ENCODE data around the gene ZNF653. TPM values are rescaled to one million over a fixed set of nuclear protein-coding genes. Genes with fewer than 3 reads are reported as not detected.
"Not testable (repeated sequence)": the region's sequence is repeated elsewhere in the genome, so short reads cannot be mapped to it uniquely, and the experiment has no call there.

Gene ZNF653
- total RNA-seq, 1 experiment from 2014 or later: 6.0 TPM

GRCh38 chr19:11456659-11457058 is 49.0 kb downstream of the ZNF653 start:
- DNase-seq (ENCODE audit: low read depth): no peak

- not testable (repeated sequence) for DNase-seq (ENCODE audit: low read depth)
These were observed 50.4 kb downstream of the ZNF653 start for GRCh38 chr19:11455233-11455554.

GRCh38 chr19:11453468-11454341 is 51.9 kb downstream of the ZNF653 start:
- DNase-seq (ENCODE audit: low read depth): no peak

- no peak for DNase-seq (ENCODE audit: low read depth)
These were observed 52.9 kb downstream of the ZNF653 start for GRCh38 chr19:11452620-11453310.

- DNase-seq (ENCODE audit: low read depth): no peak
These were observed 53.6 kb downstream of the ZNF653 start for GRCh38 chr19:11451871-11452619.

GRCh38 chr19:11451327-11451870 is 54.2 kb downstream of the ZNF653 start:
- no peak for DNase-seq (ENCODE audit: low read depth)

- no peak for DNase-seq (ENCODE audit: low read depth)
These were observed 54.9 kb downstream of the ZNF653 start for GRCh38 chr19:11450570-11451326.

GRCh38 chr19:11448923-11449554 is 56.6 kb downstream of the ZNF653 start:
- DNase-seq (ENCODE audit: low read depth): no peak

DNA sequence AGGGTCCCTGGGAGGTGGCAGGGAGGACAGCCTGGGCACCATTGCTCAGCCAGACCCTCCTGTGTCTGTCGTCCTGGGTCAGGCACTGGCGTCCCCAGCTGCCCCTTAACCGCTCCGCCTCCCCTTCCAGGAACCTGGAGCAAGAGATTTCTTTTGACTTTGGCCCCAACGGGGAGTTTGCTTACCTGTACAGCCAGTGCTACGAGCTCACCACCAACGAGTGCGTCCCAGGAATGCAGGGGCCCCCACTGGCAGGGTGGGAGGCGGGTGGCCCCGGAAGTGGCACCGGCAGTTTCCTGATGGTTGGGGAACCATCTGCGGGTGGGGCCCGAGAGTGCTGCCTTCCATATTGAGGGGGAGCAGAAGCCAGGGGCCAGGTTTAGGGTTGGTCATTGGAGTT is 57.2 kb downstream of the ZNF653 start:
- no peak for DNase-seq (ENCODE audit: low read depth)

- no peak for DNase-seq (ENCODE audit: low read depth)
These were observed 58.0 kb downstream of the ZNF653 start for GRCh38 chr19:11447347-11448262.

GRCh38 chr19:11446652-11447301 is 58.9 kb downstream of the ZNF653 start:
- DNase-seq (ENCODE audit: low read depth): no peak

GRCh38 chr19:11446271-11446651 is 59.4 kb downstream of the ZNF653 start:
- DNase-seq (ENCODE audit: low read depth): no peak

DNA sequence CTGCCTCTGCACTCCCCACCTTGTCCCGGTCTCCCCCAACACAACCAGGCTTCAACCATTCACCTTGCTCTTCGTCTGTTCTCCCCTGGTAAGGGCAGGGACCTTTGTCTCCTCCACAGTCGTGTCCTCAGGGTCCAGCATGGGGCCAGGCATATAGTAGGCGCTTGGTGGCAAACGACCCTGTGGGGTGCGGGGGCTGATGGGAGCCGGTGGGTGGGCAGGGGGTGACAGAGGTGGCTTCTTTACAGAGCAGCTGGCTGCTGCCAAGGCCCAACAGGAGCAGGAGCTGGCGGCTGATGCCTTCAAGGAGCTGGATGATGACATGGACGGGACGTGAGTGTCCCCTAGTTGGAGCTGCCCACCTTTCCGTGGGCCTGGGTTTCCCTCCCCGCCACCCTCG is 60.5 kb downstream of the ZNF653 start:
- no peak for DNase-seq (ENCODE audit: low read depth)

DNA sequence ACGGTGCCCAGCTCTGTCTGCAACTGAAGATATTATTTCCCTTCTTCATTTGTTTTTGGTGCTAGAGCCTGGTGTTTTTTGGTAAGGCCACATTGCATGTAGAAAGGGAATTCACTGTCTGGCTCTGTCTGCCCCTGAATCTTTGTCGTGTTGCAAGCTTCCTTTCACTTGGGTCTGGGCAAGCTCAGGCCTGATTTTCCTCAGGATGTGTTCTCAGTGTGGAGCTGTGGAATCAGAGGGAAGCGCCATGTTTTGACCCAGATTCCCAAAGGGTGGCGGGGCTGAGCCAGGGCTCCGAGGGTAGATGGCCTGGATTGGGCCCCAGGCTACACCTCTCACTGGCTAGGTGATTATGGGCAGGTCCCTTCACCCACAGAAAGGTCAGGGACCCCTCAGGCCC is 61.6 kb downstream of the ZNF653 start:
- DNase-seq (ENCODE audit: low read depth): no peak

DNA sequence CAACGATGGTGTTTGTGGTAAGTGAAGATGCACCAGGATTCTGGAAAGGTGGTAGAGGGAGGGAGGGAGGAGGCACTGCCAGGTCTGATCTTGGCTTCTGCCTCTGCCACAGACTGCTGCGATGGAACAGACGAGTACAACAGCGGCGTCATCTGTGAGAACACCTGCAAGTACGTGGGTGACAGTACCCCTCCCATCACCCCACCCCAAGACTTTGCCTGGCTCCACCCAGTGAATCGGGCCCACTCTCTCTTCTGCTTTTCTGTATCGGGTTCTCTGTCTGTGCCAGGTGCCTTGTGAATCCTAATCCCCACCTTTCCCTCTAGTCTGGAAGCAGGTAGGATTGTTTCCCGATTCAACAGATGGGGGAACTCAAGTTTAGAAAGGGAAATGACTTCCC is 67.7 kb downstream of the ZNF653 start:
- DNase-seq (ENCODE audit: low read depth): no peak

- peak; percentile 28 for DNase-seq (ENCODE audit: low read depth)
These were observed 69.8 kb downstream of the ZNF653 start for GRCh38 chr19:11435833-11436313.

DNA sequence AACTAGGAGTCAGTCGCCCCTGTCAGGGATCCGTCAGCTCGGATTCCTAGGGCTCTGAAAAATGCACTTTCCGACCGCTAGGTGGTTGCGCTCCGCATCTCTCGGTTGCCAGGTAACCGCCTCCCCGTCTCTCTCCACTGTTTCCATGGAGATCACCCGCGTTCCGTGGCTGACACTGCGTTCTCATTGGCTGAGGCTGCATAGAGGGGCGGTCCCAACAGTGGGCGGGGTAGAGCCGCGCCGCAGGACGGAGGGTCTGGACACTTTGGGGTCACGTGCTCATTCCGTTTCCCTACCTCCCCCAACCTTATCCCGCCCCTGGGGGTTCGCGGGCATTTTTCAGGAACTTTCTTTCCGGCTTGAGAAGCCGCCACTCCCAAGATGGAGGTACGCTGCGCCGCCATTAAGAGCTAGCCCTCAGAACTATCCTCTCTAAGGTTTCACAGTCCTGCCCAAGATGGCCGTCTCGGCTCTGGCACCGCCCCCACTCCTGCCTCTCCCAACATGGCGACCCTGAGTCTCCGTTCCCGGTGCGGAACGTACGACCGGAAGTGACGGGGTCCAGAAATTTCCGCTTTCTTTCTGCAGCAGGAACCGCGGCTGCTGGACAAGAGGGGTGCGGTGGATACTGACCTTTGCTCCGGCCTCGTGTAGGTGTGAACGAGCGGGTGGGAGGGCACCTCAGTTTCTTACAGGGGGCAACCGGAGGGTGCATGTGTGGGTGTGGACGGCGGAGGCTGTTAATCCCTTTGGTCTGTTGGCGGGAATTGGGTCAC is 70.4 kb downstream of the ZNF653 start, which contains the start of the genes ODAD3 and PRKCSH:
Gene ODAD3, minus strand, starts transcription at position 65 of the 776 bp plus-strand sequence. CDS start 105 bp downstream, outside the sequence.
Gene PRKCSH, plus strand, starts transcription at position 579 of the 776 bp plus-strand sequence. CDS start 483 bp downstream, outside the sequence.
- DNase-seq (ENCODE audit: low read depth): peak; percentile 100

- no peak for DNase-seq (ENCODE audit: low read depth)
These were observed 71.0 kb downstream of the ZNF653 start for GRCh38 chr19:11434703-11435056.

Measured in RPMI7951 (cell line).